LHCN-M2 (cell line): Measurements from ENCODE around the gene PATL1. TPM values are rescaled to one million over a fixed set of nuclear protein-coding genes. Genes with fewer than 3 reads are reported as not detected.
"Not testable (repeated sequence)": the region's sequence is repeated elsewhere in the genome, so short reads cannot be mapped to it uniquely, and the experiment has no call there.

Experiments
- DNase-seq: peaks from one replicate; pipeline ENCODE4 v3.0.0-alpha.2; 2012; ENCODE audit warnings: low read depth
- polyA plus RNA-seq: library from polyadenylated mRNA; unstranded; fragments of >200 nt; gene quantifications from one replicate; pipeline ENCODE4 v1.2.1, GENCODE V29; 2012; ENCODE audit warnings: missing spikeins
- total RNA-seq: library from RNA; depleted of rRNA; stranded (reverse); fragments of >200 nt; gene quantifications from 2 replicates; pipeline ENCODE4 v1.2.3, GENCODE V29; 2014; rRNA removed

The PATL1 gene, protein sequence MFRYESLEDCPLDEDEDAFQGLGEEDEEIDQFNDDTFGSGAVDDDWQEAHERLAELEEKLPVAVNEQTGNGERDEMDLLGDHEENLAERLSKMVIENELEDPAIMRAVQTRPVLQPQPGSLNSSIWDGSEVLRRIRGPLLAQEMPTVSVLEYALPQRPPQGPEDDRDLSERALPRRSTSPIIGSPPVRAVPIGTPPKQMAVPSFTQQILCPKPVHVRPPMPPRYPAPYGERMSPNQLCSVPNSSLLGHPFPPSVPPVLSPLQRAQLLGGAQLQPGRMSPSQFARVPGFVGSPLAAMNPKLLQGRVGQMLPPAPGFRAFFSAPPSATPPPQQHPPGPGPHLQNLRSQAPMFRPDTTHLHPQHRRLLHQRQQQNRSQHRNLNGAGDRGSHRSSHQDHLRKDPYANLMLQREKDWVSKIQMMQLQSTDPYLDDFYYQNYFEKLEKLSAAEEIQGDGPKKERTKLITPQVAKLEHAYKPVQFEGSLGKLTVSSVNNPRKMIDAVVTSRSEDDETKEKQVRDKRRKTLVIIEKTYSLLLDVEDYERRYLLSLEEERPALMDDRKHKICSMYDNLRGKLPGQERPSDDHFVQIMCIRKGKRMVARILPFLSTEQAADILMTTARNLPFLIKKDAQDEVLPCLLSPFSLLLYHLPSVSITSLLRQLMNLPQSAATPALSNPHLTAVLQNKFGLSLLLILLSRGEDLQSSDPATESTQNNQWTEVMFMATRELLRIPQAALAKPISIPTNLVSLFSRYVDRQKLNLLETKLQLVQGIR
- total RNA-seq, result 21.3 and 23.1 TPM in 2 replicates
- 18.9 TPM for polyA plus RNA-seq

DNA sequence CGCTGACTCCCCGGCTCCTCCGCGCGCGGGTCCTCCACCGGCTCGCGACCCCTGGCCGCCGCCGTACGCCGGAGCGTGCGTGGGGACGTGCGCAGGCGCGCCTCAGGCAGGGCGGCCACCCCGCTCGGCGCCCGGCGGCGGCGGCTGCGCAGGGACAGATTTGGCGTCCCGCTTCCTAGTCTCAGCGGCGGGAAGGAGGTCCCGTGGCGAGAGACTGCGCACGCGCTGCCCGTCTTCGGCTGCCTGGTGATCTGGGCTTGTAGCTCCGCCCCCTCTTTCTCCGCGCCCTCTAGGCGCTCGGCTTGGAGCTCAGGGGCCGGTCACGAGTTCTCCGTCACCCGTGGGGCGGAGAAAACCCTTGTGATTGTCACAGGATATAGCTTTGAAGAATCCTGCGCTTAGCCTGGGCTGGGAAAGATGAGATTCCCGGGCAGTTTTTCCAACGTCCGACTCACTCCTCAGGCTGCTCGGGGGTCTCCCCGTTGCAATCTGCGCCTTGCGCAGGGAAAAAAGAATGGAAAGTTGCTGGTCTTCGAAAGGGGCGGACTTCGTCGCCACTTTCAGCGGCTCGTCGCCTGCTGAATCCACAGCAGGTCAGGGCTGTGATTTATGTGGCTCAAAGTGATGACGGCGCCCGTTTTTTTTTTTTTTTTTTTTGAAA is at the start of gene PATL1:
Gene PATL1, minus strand, starts transcription at position 88 of the 661 bp plus-strand sequence. CDS start 142 bp downstream, outside the sequence.
- DNase-seq, result peak; percentile 98

DNA sequence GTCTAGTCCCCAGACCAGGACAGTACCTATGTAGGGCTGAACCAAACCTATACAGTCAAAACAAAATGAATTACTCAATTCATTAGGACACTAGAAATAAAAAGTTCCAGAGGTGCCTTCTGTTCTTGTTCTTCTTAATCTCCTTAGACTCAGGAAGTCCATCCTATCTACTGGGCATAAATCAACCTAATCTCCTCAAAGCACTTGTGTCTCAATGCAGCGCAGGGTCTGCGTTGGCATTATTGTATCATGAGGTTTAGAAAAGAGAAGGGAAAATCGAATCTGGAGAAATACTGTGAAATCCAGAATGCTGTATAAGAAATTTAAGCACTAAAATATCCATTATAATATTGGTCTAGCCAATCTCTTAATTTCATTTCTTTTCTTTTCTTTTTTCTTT is 47.2 kb upstream of the PATL1 start:
- DNase-seq, result no peak

DNA sequence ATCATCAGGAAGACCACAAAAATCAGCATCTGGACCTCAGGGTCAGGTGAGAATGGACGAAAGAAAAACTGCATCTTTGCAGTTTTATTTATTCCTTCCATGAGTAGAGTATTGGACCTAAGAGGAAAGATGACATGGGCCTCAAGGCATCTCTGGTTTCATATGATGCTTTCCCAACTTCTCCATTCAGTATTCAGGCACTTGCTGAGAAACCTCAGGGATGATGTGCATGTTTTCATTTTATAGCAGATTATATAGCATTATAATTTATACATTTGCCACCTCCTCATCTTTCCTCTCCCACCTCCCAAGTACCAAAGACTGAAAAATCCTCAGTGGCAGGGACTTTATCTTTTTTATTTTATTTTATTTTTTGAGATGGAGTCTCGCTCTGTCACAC is 44.9 kb upstream of the PATL1 start, which contains the start of gene OR10V1:
Gene OR10V1, minus strand, starts transcription at position 101 of the 400 bp plus-strand sequence. Its CDS starts 0 bp downstream, at position 101.
- DNase-seq, result no peak

DNA sequence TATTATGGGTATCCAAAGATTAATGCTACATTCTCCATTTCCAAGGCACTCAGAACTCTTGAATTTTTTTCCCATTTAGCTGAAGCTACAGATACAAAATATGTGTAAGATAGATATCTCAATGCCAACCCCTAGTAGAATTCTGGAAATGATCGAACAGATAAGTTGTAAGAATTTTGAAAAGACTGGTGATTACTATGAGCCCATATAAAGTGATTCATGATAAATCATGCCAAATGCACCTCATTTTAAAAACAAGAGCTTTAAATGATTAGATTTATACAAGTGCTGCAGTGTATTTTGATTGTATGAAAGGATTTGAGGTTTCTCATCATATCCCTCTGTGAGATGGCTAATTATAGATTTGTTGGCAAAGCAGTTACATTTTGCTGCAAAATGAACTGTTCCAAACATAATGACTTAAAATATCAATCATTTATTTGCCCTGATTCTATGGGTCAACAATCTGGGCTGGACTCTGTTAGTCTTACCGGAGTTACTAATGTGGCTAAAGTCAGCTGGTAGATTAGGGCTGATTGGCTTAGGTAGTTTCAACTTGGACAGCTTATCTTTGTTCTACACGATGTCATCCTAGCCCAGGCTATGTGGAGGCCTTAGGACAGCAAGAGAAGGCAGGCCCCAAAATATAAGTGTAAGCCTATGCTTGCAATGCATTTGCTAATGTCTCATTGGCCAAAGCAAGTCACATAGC is 41.5 kb upstream of the PATL1 start:
- peak; percentile 9 for DNase-seq

DNA sequence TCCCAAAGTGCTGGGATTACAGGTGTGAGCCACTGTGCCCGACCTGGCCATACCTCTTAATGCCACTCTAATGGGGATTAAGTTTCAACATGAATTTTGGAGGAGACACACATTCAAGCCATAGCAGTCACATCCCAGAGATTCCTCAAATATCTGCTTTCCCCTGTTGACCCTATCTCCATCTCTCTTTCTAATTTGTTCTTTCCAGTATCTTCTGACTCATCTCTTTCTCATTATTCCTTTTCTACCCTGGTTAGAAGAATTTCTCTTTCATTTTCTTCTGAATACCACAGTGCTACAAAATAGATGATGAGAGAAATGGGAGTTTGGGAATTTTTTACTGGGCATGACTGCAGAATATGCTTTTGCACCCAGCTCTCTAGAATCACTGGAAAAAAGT is 39.7 kb upstream of the PATL1 start:
- peak; percentile 26 for DNase-seq

DNA sequence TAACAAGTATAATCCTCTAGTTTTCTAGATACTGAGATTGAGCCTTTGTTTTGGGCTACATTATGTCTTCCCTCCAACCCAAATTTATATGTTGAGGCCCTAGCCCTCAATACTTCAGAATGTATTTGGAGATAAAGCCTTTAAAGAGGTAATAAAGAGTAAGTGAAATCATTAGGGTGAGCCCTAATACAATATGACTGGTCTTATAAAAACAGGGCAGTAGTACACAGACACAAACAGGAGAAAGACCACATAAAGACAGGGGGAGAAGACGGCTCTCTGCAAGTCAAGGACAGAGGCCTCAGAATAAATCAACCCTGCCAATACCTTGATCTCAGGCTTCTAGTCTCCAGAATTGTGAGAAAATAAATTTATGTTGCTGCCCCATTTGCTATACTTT is 38.5 kb upstream of the PATL1 start:
- no peak for DNase-seq

DNA sequence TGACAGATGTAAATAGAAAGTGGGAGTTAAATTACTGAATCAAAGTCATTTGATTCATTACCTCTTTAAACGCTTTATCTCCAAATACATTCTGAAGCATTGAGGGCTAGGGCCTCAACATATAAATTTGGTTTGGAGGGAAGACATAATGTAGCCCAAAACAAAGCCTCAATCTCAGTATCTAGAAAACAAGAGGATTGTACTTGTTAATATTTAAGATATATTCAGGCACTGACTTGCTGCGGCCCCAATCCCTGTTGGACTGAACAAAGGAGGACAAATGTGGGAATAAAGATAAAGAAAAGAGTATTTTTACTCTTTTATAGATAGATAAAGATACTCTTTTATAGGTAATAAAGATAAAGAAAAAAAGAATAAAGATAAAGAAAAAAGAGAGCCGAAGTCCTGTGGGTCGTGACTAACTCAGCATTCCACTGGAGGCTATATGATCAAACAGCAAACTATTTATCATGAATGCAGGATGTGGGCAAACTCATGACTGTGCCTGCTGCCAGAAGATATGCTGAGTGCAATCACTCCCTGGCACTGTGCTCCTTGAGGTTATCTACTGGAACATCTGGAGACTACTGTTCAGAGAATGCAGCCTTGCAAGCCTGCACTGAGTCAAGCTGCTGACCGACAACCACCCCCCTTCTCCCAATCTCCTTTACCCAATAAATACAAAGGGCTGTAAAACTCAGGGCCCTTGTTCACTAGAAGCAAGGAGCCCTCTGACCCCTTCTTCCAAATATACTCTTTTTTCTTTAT is 37.9 kb upstream of the PATL1 start:
- DNase-seq, result peak; percentile 93

DNA sequence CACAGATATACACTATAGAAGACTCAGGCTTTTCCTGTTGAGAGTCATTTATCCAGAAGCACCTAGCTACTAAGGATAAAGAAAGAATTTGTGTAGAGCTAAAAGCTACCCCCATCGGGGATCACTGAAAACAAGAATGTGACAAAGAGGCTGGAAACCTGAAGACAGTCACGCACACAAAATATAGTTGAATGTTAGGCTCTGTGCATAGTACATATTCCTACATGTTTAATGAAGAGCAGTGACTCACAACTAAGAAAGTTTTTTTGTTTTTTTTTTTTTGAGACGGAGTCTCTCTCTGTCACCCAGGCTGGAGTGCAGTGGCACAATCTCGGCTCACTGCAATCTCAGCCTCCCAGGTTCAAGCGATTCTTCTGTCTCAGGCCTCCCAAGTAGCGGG is 36.5 kb upstream of the PATL1 start:
- no peak for DNase-seq

DNA sequence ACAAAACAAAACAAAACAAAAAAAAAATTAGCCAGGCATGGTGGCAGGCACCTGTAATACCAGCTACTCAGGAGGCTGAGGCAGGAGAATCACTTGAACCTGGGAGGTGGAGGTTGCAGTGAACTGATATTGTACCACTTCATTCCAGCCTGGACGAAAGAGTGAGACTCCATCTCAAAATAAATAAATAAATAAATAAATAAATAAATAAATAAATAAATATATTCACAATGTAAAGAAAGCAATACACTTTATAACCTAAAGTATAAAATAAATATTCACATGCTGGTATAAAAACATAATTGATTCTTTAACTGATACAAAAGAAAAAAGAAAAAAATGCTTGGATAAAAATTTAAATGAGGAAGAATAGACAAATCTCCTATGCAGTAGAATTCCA is 34.7 kb upstream of the PATL1 start:
- not testable (repeated sequence) for DNase-seq

DNA sequence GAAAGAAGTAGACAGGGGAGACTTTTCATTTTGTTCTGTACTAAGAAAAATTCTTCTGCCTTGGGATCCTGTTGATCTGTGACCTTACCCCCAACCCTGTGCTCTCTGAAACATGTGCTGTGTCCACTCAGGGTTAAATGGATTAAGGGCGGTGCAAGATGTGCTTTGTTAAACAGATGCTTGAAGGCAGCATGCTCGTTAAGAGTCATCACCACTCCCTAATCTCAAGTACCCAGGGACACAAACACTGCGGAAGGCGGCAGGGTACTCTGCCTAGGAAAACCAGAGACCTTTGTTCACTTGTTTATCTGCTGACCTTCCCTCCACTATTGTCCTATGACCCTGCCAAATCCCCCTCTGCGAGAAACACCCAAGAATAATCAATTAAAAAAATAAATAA is 31.3 kb upstream of the PATL1 start:
- DNase-seq, result not testable (repeated sequence)

DNA sequence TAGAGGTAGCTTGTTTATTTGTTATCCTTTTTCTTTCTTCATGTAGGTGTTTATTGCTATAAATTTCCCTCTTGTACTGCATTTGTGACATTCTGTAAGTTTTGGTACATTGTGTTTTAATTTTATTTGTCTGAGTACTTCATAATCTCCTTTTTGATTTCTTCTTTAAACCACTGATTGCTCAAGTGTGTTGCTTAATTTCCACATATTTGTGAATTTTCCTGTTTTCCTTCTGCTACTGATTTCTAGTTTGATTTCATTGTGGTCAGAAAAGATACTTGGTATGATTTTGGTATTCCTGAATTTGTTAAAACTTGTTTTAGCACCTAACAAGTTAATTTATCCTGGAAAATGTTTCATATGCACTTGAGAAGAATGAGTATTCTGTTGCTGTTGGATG is 29.7 kb upstream of the PATL1 start:
- no peak for DNase-seq

DNA sequence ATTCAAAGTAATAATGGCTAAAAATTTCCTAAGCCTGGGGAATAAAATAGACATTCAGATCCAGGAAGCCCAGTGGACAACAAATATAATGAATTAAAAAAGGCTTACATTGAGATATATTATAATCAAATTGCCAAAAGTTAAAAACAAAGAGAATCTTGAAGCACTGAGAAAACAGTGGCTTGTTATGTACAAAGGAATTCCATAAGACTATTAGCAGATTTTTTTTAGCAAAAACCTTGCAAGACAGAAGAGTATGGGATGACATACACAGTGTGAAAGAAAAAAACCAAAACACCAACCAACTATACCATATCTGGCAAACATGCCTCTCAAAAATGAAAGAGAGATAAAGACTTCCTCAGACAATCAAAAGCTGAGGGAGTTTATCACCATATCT is 24.1 kb upstream of the PATL1 start:
- DNase-seq, result no peak

DNA sequence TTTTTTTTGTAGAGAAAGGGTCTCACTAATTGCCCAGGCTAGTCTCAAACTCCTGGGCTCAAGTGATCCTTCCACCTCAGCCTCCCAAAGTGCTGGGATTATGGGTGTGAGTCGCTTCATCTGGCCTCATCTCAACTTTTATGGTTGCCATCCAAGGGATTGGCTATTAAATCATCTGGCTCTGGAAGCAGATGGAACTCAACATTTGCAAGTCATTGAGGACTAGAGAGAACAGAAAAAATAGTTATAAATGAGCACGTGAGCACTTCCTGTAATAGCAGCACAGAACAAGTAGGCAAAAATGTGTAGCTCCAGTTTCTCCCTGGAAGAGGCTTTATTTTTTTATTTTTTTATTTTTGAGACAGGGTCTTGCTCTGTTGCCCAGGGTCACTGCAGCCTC is 22.3 kb upstream of the PATL1 start:
- DNase-seq, result no peak

DNA sequence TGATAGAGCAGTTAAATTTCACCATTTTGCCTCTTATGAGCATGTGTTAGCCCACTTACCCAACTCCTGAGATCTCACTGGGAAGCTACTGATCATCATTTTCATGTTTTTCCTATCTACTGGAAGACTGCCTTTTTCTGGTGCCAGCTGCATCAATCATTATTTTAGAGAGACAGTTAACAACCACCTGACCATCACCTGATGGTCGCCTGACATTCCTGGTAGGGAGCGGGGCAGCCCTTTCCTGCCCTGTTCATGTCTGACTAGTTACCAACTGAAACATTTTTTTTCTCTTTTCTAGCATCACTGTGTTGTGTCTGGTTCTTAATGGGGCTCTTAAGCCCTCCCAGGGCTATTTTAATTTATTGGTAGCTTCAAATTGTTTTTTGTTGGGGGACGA is 20.2 kb upstream of the PATL1 start:
- DNase-seq, result no peak

DNA sequence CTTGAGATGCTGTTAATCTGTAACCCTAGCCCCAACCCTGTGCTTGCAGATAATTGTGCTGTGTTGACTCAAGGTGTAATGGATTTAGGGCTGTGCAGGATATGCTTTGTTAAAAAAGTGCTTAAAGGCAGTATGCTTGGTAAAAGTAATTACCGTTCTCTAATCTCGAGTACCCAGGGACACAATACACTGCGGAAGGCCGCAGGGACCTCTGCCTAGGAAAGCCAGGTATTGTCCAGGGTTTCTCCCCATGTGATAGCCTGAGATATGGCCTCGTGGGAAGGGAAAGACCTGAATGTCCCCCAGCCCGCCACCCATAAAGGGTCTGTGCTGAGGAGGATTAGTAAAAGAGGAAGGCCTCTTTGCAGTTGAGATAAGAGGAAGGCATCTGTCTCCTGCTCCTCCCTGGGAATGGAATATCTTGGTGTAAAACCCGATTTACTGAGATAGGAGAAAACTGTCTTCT is 12.5 kb upstream of the PATL1 start:
- DNase-seq, result not testable (repeated sequence)

DNA sequence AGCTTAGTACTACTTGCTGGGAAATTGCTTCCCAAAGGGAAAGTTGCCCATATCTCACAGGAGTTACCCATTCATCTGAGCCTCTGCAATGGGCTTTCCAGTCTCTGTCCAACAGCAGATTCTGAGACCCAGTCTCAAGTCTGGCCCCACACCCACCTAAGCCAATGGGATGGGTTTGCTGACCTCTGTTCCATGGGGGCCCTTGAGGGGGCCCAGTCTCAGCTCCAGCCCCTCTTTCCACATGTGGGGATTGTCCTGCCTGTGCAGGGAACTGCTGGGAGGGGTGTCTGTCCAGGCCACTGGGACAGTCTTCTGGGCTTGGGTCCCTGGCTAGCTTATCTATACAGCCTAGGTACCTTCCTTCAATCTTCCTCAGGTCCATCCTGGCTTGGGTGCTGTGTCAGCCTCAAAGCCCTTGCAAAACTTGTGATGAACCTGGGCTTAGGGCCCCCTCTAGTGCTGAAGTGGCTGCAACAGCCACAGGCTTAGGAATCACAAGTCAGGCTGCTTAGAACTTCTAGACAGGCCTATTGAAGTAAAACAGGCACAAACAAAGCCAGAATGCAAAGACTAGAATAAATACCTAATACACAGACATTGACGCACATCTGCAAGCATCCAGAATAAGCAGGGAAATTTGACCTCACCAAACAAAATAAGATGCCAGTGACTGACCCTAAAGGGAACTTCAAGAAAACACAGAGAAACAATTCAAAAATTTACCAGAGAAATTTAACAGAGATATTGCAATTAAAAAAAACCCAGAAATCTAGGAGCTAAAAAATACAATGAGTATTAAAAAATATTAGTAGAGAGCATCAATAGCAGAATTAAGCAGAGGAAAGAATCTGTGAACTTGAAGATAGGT is 11.7 kb upstream of the PATL1 start:
- DNase-seq, result peak; percentile 71

DNA sequence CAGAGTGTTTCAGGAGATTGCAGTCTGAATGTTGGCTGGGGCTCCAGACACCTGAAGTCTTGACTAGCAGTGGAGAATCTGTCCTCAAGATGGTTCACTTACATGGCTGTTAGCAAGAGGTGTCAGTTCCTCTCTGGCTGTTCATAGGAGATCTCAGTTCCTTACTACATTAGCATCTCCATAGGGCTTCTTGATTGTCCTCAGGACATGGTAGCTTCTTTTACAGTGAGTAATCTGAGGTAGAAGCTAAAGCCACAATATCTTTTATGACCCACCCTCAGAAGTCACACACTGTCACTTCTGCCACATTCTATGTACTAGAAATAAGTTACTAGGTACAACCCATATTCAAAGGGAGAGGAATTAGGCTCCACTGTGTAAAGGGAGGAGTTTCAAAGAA is 10.5 kb upstream of the PATL1 start:
- DNase-seq, result no peak

DNA sequence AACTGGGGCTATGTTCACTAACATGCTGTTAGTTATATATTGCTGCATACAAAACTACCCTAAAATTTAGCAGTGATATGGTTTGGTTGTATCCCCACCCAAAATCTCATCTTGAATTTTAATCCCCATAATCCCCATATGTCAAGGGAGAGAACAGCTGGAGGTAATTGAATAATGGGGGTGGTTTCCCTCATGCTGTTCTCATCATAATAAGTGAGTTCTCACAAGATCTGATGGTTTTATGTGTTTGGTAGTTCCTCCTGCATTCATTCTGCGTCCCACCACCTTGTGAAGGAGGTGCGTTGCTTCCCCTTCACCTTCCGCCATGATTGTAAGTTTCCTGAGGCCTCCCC is 10.0 kb upstream of the PATL1 start:
- no peak for DNase-seq

DNA sequence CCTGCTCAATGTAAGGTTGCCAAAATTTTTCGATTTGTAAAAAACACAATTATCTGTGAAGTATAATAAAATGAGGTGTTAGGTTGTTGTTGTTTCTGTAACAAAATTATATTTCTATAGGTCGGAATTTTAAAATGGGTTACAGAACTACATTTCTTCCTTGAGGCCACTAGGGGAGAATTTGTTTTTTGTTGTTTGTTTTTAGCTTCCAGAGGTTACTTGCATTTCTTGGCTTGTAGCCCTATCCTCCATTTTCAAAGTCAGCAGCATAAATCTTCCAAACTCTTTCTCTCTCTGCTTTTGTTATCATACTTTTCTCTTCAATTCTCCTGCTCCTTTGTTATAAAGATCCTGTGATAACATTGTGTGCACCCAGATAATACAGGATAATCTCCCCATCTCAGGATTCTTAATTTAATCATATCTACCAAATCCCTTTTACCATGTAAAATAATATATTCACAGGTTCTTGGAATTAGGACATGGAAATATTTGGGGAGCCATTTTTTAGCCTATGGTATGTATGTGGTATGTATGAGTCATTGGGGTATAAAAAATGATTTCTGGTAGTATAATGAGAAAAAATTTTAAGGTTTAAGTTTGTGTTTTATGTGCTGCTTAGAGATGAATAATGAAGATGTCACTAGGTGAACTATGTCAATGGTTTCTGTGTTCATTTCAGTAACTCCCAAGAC is 9.4 kb upstream of the PATL1 start:
- peak; percentile 23 for DNase-seq
